Activated CD8-positive, alpha-beta memory T cell treated with anti-CD3 and anti-CD28 coated beads for 24 hours (primary cell): Measurements from ENCODE around the gene SLC1A1.

Experiments used
- DNase-seq: peaks from one replicate; pipeline ENCODE4 v3.0.0-alpha.2; 2020

Gene SLC1A1

GRCh38 chr9:4622016-4622415 lies 131.7 kb downstream of the SLC1A1 start:
- no peak for DNase-seq

GRCh38 chr9:4630836-4631235 lies 140.6 kb downstream of the SLC1A1 start:
- no peak for DNase-seq
